ENCODE measurements around the gene TMEM168.

GRCh38 chr7:112726076-112726475 lies 64.1 kb downstream of the TMEM168 start:
- TF ChIP-seq CTCF (IDR thresholded peaks at IDR 0.05) (no peak), POLR2A (IDR thresholded peaks at IDR 0.05) (no peak), POLR2AphosphoS5 (IDR thresholded peaks at IDR 0.05) (no peak), EP300 (IDR thresholded peaks at IDR 0.05) (no peak)

Measured in suprapubic skin (tissue), 4 donors.